K562 (cell line): ENCODE data around the gene FBXW8. TPM values are rescaled to one million over a fixed set of nuclear protein-coding genes. Genes with fewer than 3 reads are reported as not detected.

Source experiments
- ATAC-seq: fragments of 200-7000 bp; cut with Tn5 transposase; 3 replicates; pipeline ENCODE4 v1.9.1; 2020; ENCODE audit warnings: moderate library complexity
- BruUV-seq: library from RNA; stranded (reverse); fragments of 400-500 nt; replicated peaks from 2 replicates; lab custom pipeline; 2021; lab: Mats Ljungman, UMichigan
- CTCF ChIA-PET: fragments of 300-600 bp; formaldehyde crosslinking; extraction: SDS; loops from one replicate; lab custom pipeline; 2021; ENCODE audit warnings: low intra/inter-chr PET ratio; lab: Yijun Ruan, JAX
- POLR2A ChIA-PET: fragments of 300-600, 350-650 bp; sonication (Branson Sonifier 250); formaldehyde crosslinking; extraction: SDS; loops from one replicate; lab custom pipeline; 2021; ENCODE audit warnings: antibody characterized with exemption, inconsistent platforms; lab: Yijun Ruan, JAX
- DNase-seq, 4 experiments: peaks; one replicate each; pipeline versions ENCODE4 v3.0.0 to v3.0.0-alpha.2; 2011 to 2018; ENCODE audit warnings: low spot score in 3 of 4, mixed read lengths in 3 of 4; ENCODE audit errors: extremely low read depth in 1 of 4
- FAIRE-seq: peaks from 2 replicates; lab custom pipeline; 2011; peaks lifted over from hg19 to GRCh38; lab: Jason Lieb, UNC
- H2AFZ ChIP-seq: 2 replicates; pipeline ENCODE4 v1.6.0; 2011; ENCODE audit warnings: low read depth, low read length, control low read depth, inconsistent platforms
- H3K27ac ChIP-seq: fragments of 200-600 bp; 3 replicates; pipeline ENCODE4 v1.8.0; 2011; ENCODE audit warnings: low read depth, mild to moderate bottlenecking, control low read depth, inconsistent platforms, low read length, moderate library complexity, mixed read lengths; ENCODE audit errors: extremely low read depth
- H3K27me3 ChIP-seq, 2 experiments: fragments of 300-600 bp in 1 of 2; 2 replicates in 1 of 2; 3 replicates in 1 of 2; pipeline versions ENCODE4 v1.6.0 to v1.8.0; 2011; ENCODE audit warnings: inconsistent platforms in 2 of 2, low read length in 2 of 2, mild to moderate bottlenecking in 1 of 2, mixed read lengths in 1 of 2, moderate library complexity in 1 of 2; ENCODE audit not compliant: control insufficient read depth in 2 of 2, insufficient read depth in 2 of 2
- H3K36me3 ChIP-seq: fragments of 300-600 bp; 3 replicates; pipeline ENCODE4 v1.8.0; 2011; ENCODE audit warnings: mild to moderate bottlenecking, low read length, inconsistent platforms; ENCODE audit not compliant: control insufficient read depth, insufficient read depth
- H3K4me1 ChIP-seq, 2 experiments: fragments of 200-600 bp in 1 of 2; replicated peaks in 1 of 2; 2 replicates in 1 of 2; 3 replicates in 1 of 2; pipeline versions ENCODE4 v1.5.1 to v1.8.0; 2011; ENCODE audit warnings: inconsistent platforms in 2 of 2, low read length in 2 of 2, mild to moderate bottlenecking in 1 of 2, mixed read lengths in 1 of 2, moderate library complexity in 1 of 2; ENCODE audit not compliant: control insufficient read depth in 2 of 2, insufficient read depth in 2 of 2
- H3K4me2 ChIP-seq: 2 replicates; pipeline ENCODE4 v1.6.1; 2011; ENCODE audit warnings: low read length, control low read depth, inconsistent platforms, mixed read lengths; ENCODE audit not compliant: insufficient read depth
- H3K4me3 ChIP-seq: fragments of 200-600 bp; sonication (generic), shearing (Covaris generic); 2 replicates; pipeline ENCODE4 v1.5.1; 2016; ENCODE audit warnings: control low read depth, inconsistent platforms
- H3K79me2 ChIP-seq: fragments of 200-600 bp; 3 replicates; pipeline ENCODE4 v1.8.0; 2011; ENCODE audit warnings: low read length, inconsistent platforms; ENCODE audit not compliant: control insufficient read depth, insufficient read depth
- H3K9ac ChIP-seq, 2 experiments: 2 replicates each; pipeline versions ENCODE4 v1.6.0 to v1.6.1; 2011; ENCODE audit warnings: low read depth in 2 of 2, low read length in 2 of 2, control low read depth in 1 of 2, inconsistent platforms in 1 of 2, mild to moderate bottlenecking in 1 of 2, mixed read lengths in 1 of 2; ENCODE audit not compliant: insufficient read depth in 1 of 2
- H3K9me1 ChIP-seq: one replicate; pipeline ENCODE4 v1.6.0; 2011; ENCODE audit warnings: inconsistent platforms, mild to moderate bottlenecking, low read length, moderate library complexity; ENCODE audit not compliant: control insufficient read depth, insufficient read depth
- H3K9me3 ChIP-seq: replicated peaks from 2 replicates; pipeline ENCODE4 v1.5.1; 2011; ENCODE audit warnings: low read depth, low read length, inconsistent platforms; ENCODE audit not compliant: control insufficient read depth, insufficient read depth
- H4K20me1 ChIP-seq: replicated peaks from 2 replicates; pipeline ENCODE4 v1.6.1; 2011; ENCODE audit warnings: low read length, inconsistent platforms, mixed read lengths; ENCODE audit not compliant: control insufficient read depth, insufficient read depth
- BCOR ChIP-seq: fragments of 450-650 bp; IDR thresholded peaks from 2 replicates; pipeline ENCODE4 v1.6.1; 2016
- DPF2 ChIP-seq: fragments of 450-650 bp; IDR thresholded peaks from 2 replicates; pipeline ENCODE4 v1.6.1; 2016
- ESRRA ChIP-seq: fragments of 450-650 bp; IDR thresholded peaks from 2 replicates; pipeline ENCODE4 v1.6.1; 2014; ENCODE audit warnings: low read depth, mild to moderate bottlenecking, moderate library complexity, borderline replicate concordance
- HEY1 ChIP-seq: fragments of 250-450 bp; sonication (Bioruptor Pico); IDR thresholded peaks from 2 replicates; pipeline ENCODE4 v1.5.0; 2020; ENCODE audit warnings: mild to moderate bottlenecking, moderate library complexity, borderline replicate concordance
- HLTF ChIP-seq: fragments of 450-650 bp; IDR thresholded peaks from 2 replicates; pipeline ENCODE4 v1.6.1; 2016
- HNRNPUL1 ChIP-seq: fragments of 200-400 bp; formaldehyde crosslinking; IDR thresholded peaks from 2 replicates; pipeline ENCODE4 v1.6.1; 2017; ENCODE audit warnings: low read length
- MAZ ChIP-seq, 2 experiments: fragments of 450-650 bp in 1 of 2; sonication (generic) in 1 of 2; formaldehyde crosslinking; IDR thresholded peaks in 1 of 2; conservative IDR thresholded peaks in 1 of 2; 2 replicates each; pipeline versions ENCODE4 v1.4.0 to v1.5.0; 2020; ENCODE audit warnings: mild to moderate bottlenecking in 1 of 2, missing genetic modification reagents in 1 of 2
- NR2F6 ChIP-seq: fragments of 450-650 bp; formaldehyde crosslinking; IDR thresholded peaks from 2 replicates; pipeline ENCODE4 v1.4.0; 2020; ENCODE audit warnings: mild to moderate bottlenecking
- WGBS: fragments of 100-300 bp; shearing (Covaris generic); methylation state at CpG from one replicate; pipeline ENCODE4 v1.1.6; 2016; ENCODE audit warnings: low coverage, mixed read lengths; ENCODE audit not compliant: insufficient coverage; ENCODE audit errors: missing lambda C conversion rate; 5-methylcytosine and 5-hydroxymethylcytosine counted together
- in situ Hi-C: fragments of 300-500 bp; cut with MboI; formaldehyde crosslinking; loops from 4 replicates; pipeline ENCODE4 v1.15.0; 2018; ENCODE audit warnings: inconsistent platforms, mixed read lengths
- intact Hi-C: fragments of 100-400 bp; cut with micrococcal nuclease; formaldehyde crosslinking; loops from 2 replicates; pipeline ENCODE4 v1.14.2; 2022
- polyA plus RNA-seq, 8 experiments: library from polyadenylated mRNA; depleted of rRNA in 4 of 8; stranded (reverse) in 5 of 8; unstranded in 3 of 8; fragments of >200 nt; fragmentation: Nextera tagmentation in 2 of 8; fragmentation: Illumina TruSeq in 1 of 8; extraction: Ambion mirVana in 2 of 8; extraction: Trizol in 1 of 8; gene quantifications; 2 replicates each; pipeline versions ENCODE4 v1.2.1 to v1.2.3, GENCODE V29; 2011 to 2014; ENCODE audit warnings: inconsistent platforms in 1 of 8, missing spikeins in 1 of 8
- total RNA-seq, 7 experiments: library from RNA; depleted of rRNA in 6 of 7; stranded (reverse); fragments of >200 nt in 6 of 7; fragmentation: Illumina TruSeq in 2 of 7; extraction: Trizol in 2 of 7; gene quantifications; 2 replicates each; pipeline versions ENCODE4 v1.2.1 to v1.2.3, GENCODE V29; 2011 to 2021; ENCODE audit warnings: low replicate concordance in 1 of 7
- TF ChIP-seq, protein P1 (sequence below): fragments of 450-650 bp; IDR thresholded peaks from 2 replicates; pipeline ENCODE4 v1.6.1; 2016; ENCODE audit warnings: mild to moderate bottlenecking, moderate library complexity
- TF ChIP-seq, protein P2 (sequence below), 2 experiments: IDR thresholded peaks; 2 replicates each; pipeline ENCODE4 v1.6.1; 2012; ENCODE audit warnings: improper control_type of control experiment in 2 of 2, low read depth in 2 of 2, low read length in 2 of 2, borderline replicate concordance in 1 of 2

FBXW8 gene
- total and polyA plus RNA-seq, 9 of the 15 experiments (the other 6 are each of a cell fraction or from before 2014, with no cell fraction given) = 0.58 to 8.3 (median 4.4) TPM

DNA sequence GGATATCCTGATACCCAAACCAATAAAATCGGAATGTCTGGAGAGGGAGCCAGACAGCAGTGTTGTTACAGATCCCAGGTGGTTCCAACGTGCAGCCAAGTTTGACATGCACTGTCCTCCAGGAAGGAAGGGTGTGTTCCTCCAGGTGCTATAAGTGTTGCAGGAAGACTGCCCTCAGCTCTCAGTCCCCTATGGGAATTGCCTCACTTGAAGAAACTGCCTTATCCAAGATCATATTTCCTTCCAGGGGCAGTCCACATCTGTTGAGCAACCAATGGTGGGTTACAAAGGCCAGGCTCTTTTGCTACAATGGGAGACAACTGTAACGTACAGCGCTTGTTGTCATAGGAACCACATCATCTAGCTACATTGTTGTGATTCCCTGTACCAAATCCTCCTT is 13.3 kb upstream of the FBXW8 start:
- ChIA-PET POLR2A (interaction anchor here (0.7 kb wide), 1 partner anchor 139 kb away, joined by 4 read pairs; no protein-coding TSS in a partner anchor), CTCF (no interaction called here)
- Histone ChIP-seq H3K9me1 (no peaks in the 10 kb centered on the region), H3K9me3 (no peaks in the 10 kb centered on the region), H2AFZ (no peak overlapping the region), H3K4me1 (peaks cover 0 to 3% of the 10 kb centered on the region in 2 experiments; a peak in 2 of 5 replicates), H3K27ac (no peak overlapping the region), H3K27me3 (peaks cover 0 to 5% of the 10 kb centered on the region in 2 experiments; a peak in 2 of 5 replicates), H3K4me3 (no peak overlapping the region), H3K79me2 (no peaks in the 10 kb centered on the region), H3K4me2 (no peak overlapping the region), H4K20me1 (no peaks in the 10 kb centered on the region), H3K9ac (no peak overlapping the region), H3K36me3 (no peaks in the 10 kb centered on the region)
- no peak for DNase-seq
- FAIRE-seq = no peak
- ATAC-seq = no peak
- BruUV-seq = no TSS peak
- in situ Hi-C loops = no loop called here
- intact Hi-C loops = no loop called here
- 2% methylated on average over 4 of the region's 4 CpGs for WGBS
- TF ChIP-seq, protein P1, sequence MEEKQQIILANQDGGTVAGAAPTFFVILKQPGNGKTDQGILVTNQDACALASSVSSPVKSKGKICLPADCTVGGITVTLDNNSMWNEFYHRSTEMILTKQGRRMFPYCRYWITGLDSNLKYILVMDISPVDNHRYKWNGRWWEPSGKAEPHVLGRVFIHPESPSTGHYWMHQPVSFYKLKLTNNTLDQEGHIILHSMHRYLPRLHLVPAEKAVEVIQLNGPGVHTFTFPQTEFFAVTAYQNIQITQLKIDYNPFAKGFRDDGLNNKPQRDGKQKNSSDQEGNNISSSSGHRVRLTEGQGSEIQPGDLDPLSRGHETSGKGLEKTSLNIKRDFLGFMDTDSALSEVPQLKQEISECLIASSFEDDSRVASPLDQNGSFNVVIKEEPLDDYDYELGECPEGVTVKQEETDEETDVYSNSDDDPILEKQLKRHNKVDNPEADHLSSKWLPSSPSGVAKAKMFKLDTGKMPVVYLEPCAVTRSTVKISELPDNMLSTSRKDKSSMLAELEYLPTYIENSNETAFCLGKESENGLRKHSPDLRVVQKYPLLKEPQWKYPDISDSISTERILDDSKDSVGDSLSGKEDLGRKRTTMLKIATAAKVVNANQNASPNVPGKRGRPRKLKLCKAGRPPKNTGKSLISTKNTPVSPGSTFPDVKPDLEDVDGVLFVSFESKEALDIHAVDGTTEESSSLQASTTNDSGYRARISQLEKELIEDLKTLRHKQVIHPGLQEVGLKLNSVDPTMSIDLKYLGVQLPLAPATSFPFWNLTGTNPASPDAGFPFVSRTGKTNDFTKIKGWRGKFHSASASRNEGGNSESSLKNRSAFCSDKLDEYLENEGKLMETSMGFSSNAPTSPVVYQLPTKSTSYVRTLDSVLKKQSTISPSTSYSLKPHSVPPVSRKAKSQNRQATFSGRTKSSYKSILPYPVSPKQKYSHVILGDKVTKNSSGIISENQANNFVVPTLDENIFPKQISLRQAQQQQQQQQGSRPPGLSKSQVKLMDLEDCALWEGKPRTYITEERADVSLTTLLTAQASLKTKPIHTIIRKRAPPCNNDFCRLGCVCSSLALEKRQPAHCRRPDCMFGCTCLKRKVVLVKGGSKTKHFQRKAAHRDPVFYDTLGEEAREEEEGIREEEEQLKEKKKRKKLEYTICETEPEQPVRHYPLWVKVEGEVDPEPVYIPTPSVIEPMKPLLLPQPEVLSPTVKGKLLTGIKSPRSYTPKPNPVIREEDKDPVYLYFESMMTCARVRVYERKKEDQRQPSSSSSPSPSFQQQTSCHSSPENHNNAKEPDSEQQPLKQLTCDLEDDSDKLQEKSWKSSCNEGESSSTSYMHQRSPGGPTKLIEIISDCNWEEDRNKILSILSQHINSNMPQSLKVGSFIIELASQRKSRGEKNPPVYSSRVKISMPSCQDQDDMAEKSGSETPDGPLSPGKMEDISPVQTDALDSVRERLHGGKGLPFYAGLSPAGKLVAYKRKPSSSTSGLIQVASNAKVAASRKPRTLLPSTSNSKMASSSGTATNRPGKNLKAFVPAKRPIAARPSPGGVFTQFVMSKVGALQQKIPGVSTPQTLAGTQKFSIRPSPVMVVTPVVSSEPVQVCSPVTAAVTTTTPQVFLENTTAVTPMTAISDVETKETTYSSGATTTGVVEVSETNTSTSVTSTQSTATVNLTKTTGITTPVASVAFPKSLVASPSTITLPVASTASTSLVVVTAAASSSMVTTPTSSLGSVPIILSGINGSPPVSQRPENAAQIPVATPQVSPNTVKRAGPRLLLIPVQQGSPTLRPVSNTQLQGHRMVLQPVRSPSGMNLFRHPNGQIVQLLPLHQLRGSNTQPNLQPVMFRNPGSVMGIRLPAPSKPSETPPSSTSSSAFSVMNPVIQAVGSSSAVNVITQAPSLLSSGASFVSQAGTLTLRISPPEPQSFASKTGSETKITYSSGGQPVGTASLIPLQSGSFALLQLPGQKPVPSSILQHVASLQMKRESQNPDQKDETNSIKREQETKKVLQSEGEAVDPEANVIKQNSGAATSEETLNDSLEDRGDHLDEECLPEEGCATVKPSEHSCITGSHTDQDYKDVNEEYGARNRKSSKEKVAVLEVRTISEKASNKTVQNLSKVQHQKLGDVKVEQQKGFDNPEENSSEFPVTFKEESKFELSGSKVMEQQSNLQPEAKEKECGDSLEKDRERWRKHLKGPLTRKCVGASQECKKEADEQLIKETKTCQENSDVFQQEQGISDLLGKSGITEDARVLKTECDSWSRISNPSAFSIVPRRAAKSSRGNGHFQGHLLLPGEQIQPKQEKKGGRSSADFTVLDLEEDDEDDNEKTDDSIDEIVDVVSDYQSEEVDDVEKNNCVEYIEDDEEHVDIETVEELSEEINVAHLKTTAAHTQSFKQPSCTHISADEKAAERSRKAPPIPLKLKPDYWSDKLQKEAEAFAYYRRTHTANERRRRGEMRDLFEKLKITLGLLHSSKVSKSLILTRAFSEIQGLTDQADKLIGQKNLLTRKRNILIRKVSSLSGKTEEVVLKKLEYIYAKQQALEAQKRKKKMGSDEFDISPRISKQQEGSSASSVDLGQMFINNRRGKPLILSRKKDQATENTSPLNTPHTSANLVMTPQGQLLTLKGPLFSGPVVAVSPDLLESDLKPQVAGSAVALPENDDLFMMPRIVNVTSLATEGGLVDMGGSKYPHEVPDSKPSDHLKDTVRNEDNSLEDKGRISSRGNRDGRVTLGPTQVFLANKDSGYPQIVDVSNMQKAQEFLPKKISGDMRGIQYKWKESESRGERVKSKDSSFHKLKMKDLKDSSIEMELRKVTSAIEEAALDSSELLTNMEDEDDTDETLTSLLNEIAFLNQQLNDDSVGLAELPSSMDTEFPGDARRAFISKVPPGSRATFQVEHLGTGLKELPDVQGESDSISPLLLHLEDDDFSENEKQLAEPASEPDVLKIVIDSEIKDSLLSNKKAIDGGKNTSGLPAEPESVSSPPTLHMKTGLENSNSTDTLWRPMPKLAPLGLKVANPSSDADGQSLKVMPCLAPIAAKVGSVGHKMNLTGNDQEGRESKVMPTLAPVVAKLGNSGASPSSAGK = no peak
- TF ChIP-seq DPF2 = no peak
- TF ChIP-seq ESRRA = no peak
- TF ChIP-seq HLTF = peak; percentile 60; the same call in 1 of the 2 replicates
- no peak for TF ChIP-seq NR2F6 (CRISPR knock-in tag)
- TF ChIP-seq, protein P2, sequence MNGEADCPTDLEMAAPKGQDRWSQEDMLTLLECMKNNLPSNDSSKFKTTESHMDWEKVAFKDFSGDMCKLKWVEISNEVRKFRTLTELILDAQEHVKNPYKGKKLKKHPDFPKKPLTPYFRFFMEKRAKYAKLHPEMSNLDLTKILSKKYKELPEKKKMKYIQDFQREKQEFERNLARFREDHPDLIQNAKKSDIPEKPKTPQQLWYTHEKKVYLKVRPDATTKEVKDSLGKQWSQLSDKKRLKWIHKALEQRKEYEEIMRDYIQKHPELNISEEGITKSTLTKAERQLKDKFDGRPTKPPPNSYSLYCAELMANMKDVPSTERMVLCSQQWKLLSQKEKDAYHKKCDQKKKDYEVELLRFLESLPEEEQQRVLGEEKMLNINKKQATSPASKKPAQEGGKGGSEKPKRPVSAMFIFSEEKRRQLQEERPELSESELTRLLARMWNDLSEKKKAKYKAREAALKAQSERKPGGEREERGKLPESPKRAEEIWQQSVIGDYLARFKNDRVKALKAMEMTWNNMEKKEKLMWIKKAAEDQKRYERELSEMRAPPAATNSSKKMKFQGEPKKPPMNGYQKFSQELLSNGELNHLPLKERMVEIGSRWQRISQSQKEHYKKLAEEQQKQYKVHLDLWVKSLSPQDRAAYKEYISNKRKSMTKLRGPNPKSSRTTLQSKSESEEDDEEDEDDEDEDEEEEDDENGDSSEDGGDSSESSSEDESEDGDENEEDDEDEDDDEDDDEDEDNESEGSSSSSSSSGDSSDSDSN (IDR thresholded peaks at IDR 0.05; ENCODE audit: borderline replicate concordance in 1 of 2, low read depth in 2 of 2, low read length in 2 of 2) = no peak
- no peak for TF ChIP-seq HNRNPUL1
- TF ChIP-seq MAZ (CRISPR knock-in tag; conservative IDR thresholded peaks at IDR 0.05 in 1 of 2, IDR thresholded peaks at IDR 0.05 in 1 of 2) = no peak
- no peak for TF ChIP-seq HEY1 (CRISPR knock-in tag)
- peak; percentile 19; the same call in 1 of the 2 replicates for TF ChIP-seq BCOR
